A549 treated with dexamethasone at 1 μM for 4 hours (cell line): ENCODE measurements around the gene APEH. TPM values are rescaled to one million over a fixed set of nuclear protein-coding genes. Genes with fewer than 3 reads are reported as not detected.

Experiments used
- total RNA-seq: library from RNA; stranded (reverse); fragments of 200-300 nt; extraction: Qiagen RNA extraction; gene quantifications from 5 replicates; pipeline ENCODE4 v1.2.3, GENCODE V29; 2022

The APEH gene
- 53.9 to 74.4 TPM (median 69.9 TPM) in 5 replicates for total RNA-seq

GRCh38 chr3:49673715-49674496 is at the start of gene APEH:
Gene APEH (plus strand): TSS chr3:49674351. CDS start chr3:49674402, 51 bp downstream.

GRCh38 chr3:49689046-49689907 is 15.1 kb downstream of the APEH start, which contains the start of the genes MST1 and RNF123:
Gene MST1 (minus strand): TSS chr3:49689474. CDS start chr3:49688691, 783 bp downstream.
Gene RNF123 (plus strand): TSS chr3:49689557. CDS start chr3:49691166, 1,609 bp downstream.

GRCh38 chr3:49719214-49719884 is 45.2 kb downstream of the APEH start, which contains the start of gene AMIGO3:
Gene AMIGO3 (minus strand): TSS chr3:49719684. CDS start chr3:49719465, 219 bp downstream.

GRCh38 chr3:49723628-49724551 is 49.7 kb downstream of the APEH start, which contains the start of gene GMPPB:
Gene GMPPB (minus strand): TSS chr3:49723951. CDS start chr3:49723726, 225 bp downstream.

Other genes with a start within 250 kb of the APEH start
- gene NICN1, start 245.0 kb upstream of the APEH start, total RNA-seq, result 5.1 to 7.6 TPM (median 6.5 TPM) in 5 replicates
- 47.5 to 69.1 TPM (median 68.3 TPM) in 5 replicates for gene DAG1, start 204.1 kb upstream of the APEH start, total RNA-seq
- 0.11 to 0.26 TPM (median 0.22 TPM) in 5 replicates for gene BSN, start 119.9 kb upstream of the APEH start, total RNA-seq
- 0.83 to 2.4 TPM (median 1.4 TPM) in 5 replicates for gene MST1, start 15.1 kb downstream of the APEH start, total RNA-seq
- 8.5 to 16.5 TPM (median 14.4 TPM) in 5 replicates for gene RNF123, start 15.2 kb downstream of the APEH start, total RNA-seq
- 0.09 to 0.83 TPM (median 0.49 TPM) in 5 replicates for gene AMIGO3, start 45.3 kb downstream of the APEH start, total RNA-seq
- gene GMPPB, start 49.6 kb downstream of the APEH start, total RNA-seq, result 12.4 to 19.0 TPM (median 17.7 TPM) in 5 replicates
- 18.6 to 23.7 TPM (median 22.4 TPM) in 5 replicates for gene IP6K1, start 112.2 kb downstream of the APEH start, total RNA-seq
- gene CDHR4, start 125.5 kb downstream of the APEH start, total RNA-seq, result 0.15 to 0.26 TPM (median 0.24 TPM) in 5 replicates
- 1.6 to 2.2 TPM (median 2.0 TPM) in 5 replicates for gene INKA1, start 128.9 kb downstream of the APEH start, total RNA-seq
- gene UBA7, start 139.6 kb downstream of the APEH start, total RNA-seq, result 0.25 to 0.72 TPM (median 0.26 TPM) in 5 replicates
- 7.5 to 12.4 TPM (median 11.7 TPM) in 5 replicates for gene TRAIP, start 182.2 kb downstream of the APEH start, total RNA-seq
- 0.15 to 0.32 TPM (median 0.21 TPM) in 5 replicates for gene CAMKV, start 195.6 kb downstream of the APEH start, total RNA-seq
- gene MST1R, start 229.5 kb downstream of the APEH start, total RNA-seq, result 3.6 to 6.7 TPM (median 6.1 TPM) in 5 replicates